GM19438 (cell line): ENCODE data around the gene VIPR2.
"Not testable (repeated sequence)": the region's sequence is repeated elsewhere in the genome, so short reads cannot be mapped to it uniquely, and the experiment has no call there.

Source experiments
- ATAC-seq: cut with Tn5 transposase; IDR thresholded peaks from one replicate; pipeline ENCODE4 v1.9.1; 2021; ENCODE audit warnings: low read depth; ENCODE audit not compliant: unreplicated experiment

The VIPR2 gene

DNA sequence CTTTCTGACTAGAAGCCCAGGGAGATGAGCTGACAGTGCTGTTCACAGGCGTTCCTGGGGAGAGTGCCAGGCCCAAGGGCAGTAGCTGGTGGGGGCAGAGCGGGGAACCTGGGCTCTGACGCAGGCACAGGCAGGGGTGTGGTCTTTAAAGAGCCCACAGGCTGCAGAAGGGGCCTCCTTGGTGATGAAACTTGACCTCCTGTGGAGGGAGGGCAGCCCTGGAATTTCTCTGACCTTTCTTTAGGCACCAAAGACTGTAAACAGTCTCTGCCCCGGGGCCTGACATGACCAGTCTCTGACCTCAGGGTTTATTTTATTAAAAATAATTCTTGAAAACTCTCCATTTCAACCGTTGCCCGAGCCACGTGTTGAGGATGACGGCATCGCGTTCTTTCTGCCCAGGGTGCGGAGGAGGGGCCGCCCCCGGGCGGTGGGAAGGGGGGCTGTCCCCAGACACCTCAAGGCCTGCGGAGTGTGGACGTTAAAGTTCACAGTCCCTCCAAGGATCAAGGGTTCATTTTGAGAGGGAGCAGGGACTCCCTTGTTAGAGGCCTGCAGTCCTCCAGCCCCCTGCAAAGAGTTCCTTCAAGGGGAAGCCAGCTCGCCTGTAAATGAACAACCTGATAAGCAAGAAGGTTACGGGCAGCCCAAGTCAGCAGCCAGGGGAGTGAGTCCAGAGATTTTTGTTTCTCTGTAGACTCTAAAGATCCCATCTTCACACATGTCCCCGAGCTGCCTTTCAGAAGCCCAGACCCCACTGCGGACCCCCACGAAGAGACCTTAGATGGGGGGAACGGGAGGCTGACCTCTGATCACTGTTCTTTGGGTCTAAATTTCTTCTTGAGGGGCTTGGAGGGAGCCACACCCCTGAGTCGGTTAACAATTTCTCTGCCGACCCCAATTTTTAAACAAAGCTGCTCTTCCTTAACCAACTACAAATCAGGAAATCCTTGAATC, 128.9 kb downstream of the VIPR2 start:
- no peak for ATAC-seq

DNA sequence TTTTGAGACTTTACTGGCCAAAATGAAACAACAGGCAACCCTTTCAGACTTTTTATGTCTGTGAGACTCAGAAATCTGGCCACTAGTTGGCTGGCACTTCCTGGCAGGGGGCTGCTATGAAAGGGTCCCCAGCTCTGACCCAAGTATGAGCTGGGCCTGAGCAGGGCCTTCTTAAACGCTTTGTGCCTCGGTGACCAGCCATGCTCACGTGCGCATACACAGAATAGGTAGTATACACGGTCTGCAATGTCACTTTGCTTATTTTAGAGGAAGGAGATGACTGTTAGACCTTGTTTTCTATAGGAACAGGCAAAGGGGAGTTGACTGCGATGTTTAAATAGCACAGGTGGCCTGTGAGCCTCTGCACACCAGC, 129.6 kb downstream of the VIPR2 start:
- no peak for ATAC-seq

DNA sequence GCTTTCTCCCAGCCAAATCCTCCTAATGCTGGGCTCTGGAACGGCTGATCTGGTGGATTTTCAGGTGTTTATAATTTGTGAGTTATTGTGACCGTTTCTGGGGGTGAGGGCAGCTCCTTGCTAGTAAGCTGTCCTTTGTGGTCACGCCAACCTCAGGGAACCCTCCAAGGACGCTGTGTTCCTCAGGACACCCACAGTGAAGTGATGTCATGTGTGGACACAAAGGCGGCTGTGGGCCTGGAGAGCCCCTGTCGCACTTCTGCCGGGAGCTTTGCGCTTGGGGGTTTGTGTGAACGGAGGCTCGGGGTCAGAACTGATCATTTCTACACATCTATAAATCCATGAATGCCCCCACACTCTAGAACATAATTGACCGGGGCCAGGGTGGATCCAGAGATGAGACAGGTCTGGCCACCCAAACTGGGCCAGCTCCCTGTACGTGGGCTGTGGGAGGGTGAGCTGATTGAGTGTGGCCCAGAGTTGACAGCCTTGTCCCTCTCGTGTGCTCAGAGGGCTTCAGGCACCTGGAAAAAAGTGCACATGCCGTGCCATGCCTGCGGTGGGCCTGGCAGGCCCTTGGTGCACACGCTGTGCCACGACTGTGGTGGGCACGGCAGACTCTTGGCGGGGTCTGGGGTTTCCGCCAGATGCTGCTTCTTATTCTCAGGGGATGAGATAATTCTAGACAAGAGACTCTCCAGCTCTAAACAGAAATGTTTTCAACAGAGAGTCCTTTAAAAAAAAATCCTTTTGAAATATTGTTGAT, 130.2 kb downstream of the VIPR2 start:
- ATAC-seq = no peak

DNA sequence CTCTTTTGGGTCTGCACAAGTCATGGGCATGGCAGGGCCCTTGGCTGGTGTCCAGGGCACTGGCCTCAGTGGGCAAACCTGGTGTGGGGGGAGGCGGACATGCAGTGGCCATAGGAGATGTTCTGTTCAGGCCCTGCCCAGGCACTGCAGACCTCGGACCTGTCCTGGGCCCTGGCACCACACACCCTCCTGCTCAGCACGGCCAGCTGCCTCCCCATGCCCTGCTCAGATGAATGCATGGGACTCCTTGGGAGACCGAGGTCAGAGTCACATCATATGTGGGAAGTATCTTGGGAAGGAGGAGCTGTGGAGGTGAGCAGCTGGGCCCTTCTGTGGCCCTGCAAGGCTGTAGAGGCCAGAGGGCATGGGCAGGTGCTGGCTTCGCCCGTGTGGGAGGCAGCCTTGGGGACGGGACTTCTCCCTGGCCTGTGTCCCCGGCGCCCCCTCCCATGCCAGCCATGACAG, 130.8 kb downstream of the VIPR2 start:
- no peak for ATAC-seq

DNA sequence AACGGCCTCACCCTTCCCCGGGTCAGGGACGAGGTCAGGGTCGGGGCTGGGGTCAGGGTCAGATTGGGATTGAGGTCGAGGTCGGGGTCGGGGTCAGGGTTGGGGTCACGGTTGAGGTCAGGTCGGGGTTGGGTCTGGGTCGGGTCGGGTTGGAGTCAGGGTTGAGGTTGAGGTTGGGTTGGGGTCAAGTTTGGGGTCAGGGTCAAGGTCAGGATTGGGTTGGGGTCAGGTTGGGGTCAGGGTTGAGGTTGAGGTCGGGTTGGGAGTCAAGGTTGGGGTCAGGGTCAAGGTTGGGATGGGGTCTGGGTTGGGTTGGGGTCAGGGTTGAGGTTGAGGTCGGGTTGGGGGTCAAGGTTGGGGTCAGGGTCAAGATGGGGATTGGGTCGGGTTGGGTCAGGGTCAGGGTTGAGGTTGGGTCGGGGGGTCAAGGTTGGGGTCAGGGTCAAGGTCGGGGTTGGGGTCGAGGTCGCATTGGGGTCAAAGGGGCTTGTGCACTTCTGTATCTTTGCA, 131.4 kb downstream of the VIPR2 start:
- no peak for ATAC-seq

DNA sequence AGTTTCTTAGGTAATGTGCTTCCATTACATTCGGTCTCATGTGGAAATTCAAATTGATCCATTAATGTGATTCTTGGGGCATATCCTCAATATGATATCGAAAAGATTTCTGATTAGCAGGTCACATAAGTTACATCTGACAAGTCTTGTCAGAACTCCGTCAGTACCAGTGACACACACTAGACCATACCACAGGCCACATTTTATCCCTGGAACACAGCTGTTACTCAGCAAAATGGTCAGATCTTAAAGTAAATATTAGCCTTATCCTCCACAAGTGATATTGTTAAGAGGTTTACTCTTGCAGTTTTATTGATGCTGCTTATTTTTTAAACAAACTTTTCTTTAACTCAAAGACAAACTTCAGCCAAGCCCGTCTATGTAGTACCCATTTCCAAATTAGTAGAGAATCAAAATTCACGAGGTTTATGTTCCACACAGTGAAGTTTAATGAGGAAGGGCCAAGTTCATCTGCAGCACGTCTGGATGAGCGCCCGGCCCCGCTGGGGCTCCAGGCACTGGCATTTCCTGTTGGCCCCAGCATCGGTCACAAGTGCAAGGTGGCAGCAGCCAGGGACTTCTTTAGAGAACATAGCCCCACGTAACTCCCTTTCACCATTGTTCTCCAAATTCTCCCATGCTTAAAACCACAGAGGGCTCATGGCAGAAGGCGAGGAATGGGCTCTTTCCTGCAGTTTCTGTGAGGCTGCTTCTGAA, 132.2 kb downstream of the VIPR2 start:
- ATAC-seq = no peak

DNA sequence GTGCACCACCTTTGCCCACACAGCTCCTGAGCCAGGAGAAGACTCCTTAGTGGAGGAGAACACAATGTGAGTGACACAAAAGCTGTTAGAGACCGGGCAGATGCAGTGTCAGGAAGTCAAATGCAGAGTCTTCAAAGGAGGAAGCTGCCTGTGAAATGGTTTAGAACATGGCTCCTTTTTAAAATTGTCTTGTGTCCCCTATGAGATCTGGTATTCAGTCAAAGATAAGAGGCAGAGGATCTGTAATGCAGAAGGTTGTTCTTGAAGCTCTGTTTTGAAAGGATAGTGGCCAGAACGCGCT, 133.0 kb downstream of the VIPR2 start:
- no peak for ATAC-seq

DNA sequence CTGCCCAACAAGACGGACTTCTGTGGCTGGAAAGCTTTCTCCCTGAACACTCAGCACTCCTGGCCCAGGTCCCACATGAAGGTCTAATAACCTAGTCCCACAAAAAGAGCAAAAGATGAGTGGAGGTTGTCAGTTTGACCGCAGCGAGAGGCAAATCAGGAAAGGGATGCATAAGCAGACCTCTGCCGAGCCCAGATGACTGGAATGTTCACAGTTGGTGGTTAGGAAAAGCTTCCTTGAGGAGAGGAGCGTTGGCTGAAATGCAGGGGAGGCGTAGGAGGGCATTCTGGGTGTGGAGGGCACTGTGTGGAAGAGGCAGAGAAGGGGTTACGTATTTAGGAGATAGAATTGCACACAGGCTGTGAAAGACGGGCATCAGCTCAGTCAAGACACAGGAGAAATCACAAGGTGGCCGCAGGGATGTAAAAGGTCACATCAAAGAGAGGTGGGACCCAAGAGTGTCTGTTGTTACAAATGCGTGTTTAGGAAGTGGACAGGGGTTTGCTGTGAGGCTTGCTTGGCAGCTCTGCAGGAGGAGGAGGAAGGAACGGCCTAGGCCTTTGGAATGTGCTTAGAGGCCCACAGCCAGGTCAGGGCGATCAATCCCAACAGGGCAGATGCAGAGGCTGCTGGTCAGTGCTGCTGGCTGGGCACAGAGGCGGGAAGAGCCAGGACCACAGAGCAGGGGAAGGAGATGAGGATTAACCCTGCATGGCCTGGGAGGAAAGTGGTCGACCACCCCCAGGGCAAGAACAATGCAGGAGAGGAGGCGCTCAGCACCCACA, 133.5 kb downstream of the VIPR2 start:
- no peak for ATAC-seq

DNA sequence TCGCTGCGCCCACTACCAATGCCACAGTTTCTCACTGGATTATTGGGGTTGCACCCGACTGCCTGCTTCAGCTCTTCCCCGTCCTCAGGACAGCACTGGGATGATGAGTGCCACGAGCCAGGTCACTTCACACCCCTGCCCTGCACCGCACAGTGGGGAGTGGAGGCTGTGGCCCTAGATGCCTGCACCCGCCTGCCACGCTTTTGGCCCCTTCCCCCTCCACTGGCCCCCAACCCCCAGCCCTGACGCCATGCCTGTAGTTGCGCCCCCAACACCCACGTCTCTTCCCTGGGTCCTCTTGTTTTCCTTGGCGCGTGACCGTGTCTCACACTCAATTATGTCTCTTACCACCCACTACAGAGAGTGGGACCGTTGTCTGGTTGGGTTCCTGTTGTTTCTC, 134.3 kb downstream of the VIPR2 start:
- ATAC-seq = no peak

DNA sequence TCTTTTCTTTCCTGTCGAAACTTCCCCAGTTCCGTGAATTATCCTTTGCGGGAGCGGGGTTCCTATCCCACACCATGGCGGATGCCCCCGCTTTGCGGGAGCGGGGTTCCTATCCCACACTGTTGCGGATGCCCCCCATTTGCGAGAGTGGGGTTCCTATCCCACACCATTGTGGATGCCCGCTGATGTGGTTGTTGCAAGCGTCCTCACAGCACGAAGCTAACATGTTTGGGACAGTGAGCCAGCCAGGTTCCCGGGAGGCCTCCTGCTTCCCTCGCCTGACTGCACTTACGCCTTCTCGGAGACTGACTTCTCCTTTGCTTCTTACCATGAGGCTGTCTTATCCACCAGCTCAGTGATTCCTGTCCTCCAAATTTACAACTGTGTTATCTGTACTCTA, 134.7 kb downstream of the VIPR2 start:
- no peak for ATAC-seq

DNA sequence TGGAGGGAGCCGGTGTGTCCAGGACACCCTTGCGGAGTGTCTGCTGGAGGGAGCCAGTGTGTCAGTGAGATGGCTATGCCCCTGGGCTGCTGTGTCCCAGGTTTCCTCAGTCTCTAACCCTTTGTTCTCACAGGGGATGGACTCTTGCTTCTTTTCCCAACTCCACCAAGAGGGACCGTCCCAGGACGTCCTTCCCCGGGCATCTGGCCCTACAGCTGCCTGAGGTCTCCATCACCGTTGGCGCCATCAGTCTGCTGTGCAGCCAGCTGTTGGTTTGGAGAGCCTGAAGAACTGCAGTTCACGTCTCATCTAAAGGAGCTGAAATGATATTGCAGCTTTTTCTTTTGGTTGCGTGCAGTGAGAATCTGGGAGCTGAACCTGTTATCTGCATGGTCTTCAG, 136.2 kb downstream of the VIPR2 start:
- no peak for ATAC-seq

DNA sequence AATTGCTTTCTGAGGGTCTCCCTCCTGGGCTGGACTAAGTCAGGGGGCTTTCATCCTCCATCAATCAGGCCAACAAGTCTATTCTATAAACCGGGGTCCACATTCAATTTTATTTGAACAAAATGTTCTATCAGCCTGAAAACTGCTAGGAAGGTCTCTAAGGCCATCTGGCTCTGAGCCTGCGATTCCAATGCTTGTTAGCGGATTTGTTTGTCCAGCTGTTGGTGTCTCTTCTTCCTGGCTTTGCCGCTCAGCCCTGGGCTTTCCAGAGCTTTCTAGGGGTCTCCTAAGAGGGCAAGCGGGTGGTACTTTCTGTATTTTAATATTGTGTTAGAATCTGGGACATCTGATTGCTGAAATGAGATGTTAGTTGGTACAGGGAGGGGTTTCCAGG, 136.7 kb downstream of the VIPR2 start:
- ATAC-seq = no peak

DNA sequence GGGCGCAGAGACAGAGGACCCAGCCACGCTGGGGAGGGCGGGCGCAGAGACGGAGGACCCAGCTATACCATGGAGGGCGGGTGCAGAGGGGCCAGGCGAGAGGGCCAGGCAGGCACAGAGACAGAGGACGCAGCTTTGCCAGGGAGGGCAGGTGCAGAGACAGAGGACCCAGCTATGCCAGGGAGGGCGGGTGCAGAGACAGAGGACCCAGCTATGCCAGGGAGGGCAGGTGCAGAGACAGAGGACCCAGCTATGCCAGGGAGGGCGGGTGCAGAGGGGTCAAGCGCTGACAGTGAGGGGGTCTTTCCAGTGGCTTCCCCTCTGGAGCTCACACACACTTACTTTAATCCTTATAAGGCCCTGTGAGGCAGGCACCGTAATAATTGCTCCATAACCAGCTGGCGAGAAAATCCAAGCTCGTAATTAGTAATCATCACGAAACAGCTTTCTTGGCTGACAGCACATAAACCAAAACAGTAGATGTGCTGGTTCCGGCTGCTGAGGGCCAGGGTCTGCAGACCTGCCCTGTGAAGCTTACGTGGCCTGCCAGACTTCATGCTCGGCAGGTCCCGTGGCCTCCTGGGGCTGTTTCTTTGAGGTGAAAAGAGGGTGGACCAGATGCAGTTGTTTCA, 137.2 kb downstream of the VIPR2 start:
- no peak for ATAC-seq

DNA sequence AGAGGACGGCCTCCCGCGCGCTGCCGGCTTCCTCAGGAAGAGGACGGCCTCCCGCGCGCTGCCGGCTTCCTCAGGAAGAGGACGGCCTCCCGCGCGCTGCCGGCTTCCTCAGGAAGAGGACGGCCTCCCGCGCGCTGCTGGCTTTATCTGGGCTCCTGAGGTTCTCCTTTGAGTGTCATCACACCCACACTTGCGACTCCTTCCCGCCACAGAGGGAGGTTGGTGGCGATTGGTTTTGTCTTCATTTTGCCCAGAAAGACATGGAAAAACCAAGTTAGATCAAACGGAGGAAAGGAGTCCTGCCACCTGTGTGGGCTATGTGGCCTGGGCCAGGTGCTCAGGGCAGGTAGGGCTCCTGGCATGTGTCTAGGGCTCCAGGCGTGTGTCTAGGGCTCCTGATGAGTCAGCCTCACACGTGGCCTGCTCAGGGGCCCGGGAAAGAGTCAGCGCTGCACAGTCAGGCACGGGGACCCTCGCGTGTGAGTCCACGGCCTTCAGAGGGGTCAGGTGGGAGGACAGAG, 138.0 kb downstream of the VIPR2 start:
- no peak for ATAC-seq

DNA sequence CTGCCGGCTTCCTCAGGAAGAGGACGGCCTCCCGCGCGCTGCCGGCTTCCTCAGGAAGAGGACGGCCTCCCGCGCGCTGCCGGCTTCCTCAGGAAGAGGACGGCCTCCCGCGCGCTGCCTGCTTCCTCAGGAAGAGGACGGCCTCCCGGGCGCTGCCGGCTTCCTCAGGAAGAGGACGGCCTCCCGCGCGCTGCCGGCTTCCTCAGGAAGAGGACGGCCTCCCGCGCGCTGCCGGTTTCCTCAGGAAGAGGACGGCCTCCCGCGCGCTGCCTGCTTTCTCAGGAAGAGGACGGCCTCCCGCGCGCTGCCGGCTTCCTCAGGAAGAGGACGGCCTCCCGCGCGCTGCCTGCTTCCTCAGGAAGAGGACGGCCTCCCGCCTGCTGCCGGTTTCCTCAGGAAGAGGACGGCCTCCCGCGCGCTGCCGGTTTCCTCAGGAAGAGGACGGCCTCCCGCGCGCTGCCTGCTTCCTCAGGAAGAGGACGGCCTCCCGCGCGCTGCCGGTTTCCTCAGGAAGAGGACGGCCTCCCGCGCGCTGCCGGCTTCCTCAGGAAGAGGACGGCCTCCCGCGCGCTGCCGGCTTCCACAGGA, 138.6 kb downstream of the VIPR2 start:
- not testable (repeated sequence) for ATAC-seq

DNA sequence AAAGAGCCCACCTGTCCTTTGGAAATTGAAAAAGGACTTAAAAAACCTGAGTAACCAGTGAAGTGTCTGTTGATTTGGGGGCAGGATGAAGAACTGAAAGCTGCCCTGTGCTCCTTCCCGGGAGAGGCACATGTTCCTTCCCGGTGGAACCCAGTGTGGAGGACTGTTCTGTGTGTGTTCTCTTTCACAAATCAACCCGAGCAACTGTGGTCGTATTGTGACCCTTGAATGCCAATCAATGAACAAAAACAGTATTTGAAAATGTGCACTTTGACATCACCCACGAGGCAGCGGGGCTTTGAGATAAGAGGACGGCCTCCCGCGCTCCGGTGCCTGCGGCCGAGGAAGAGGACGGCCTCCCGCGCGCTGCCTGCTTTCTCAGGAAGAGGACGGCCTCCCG, 139.0 kb downstream of the VIPR2 start:
- ATAC-seq = no peak

DNA sequence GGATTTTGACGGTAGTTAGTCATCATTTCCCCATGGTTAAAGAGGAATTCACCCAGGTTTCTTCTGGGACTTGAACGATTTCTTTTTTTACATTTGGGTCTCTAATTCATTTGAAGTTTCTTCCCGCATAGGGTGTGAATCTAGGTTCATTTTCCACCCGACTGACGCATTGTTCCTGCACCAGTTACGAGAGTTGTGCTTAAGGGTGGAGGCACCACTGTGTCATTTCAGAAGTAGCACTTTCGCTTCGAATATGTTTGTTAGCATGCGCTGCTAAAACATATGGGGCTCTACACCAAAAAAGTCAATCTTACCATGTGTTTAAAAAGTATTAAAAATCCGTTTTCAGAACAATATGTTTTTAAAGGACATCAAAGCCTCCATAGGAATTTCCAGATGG, 140.3 kb downstream of the VIPR2 start:
- ATAC-seq = no peak

DNA sequence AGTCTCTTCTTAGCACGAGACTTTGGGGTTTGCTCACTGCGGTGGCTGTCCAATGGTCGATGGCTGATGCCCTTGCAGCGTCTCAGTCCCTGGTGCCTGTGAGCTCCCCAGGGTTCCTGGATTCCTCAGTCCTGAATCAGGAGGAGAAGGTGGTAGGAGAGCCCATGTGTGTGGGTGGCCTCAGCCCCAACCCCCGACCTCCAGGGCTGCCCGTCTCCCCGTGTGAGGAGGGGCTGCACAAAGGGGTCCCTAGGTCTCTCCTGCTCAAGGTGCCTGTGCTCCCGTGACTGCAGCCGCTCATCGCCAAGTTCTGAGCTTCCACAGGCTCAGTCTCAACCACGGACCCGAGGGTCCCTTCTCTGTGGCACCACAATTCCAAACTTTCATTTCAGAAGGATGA, 142.9 kb downstream of the VIPR2 start:
- ATAC-seq = no peak

DNA sequence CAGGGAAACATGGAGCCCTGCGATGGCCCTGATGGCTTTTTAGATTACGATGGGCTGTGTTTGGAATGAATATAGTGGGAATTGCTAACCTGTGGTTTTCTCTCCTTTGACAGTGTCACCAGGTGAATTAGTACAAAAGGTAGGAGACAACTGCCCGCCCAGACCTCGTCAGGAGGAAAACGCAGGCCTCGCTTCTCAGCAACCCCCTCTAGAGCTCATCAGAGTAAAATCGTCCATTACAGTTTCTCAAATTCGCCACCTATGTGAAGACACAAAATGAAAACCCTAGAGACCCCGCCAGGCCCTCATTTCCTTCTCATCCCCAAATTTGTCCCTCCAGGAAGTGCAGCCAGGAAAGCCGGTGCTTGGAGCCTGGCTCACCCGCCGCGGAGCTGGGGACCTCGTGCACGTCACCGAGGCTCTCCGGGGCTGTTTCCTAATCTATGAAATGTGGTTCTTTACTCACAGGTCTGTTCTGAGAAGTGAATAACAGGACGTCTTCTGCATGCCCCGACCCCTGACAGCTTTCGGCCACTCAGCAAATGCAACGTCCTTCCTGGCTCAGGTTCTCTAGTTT, 143.7 kb downstream of the VIPR2 start:
- ATAC-seq = no peak
